Spinal cord (tissue), 10 donors: ENCODE results near the gene MYO7A. TPM values are rescaled to one million over a fixed set of nuclear protein-coding genes. Genes with fewer than 3 reads are reported as not detected.
"Not testable (repeated sequence)": the region's sequence is repeated elsewhere in the genome, so short reads cannot be mapped to it uniquely, and the experiment has no call there.

Source experiments
- DNase-seq, 6 donors: peaks; one replicate each; pipeline versions ENCODE4 v3.0.0 to v3.0.0-alpha.2; 2013 to 2015; ENCODE audit warnings: low spot score in 6 of 6, low read depth in 4 of 6
- H3K27ac ChIP-seq: one replicate; pipeline ENCODE4 v1.5.1; 2013; ENCODE audit warnings: low read depth, low read length, control low read depth
- H3K27me3 ChIP-seq: one replicate; pipeline ENCODE4 v1.6.1; 2013; ENCODE audit warnings: low read length; ENCODE audit not compliant: control insufficient read depth, insufficient read depth
- H3K36me3 ChIP-seq: one replicate; pipeline ENCODE4 v1.6.1; 2013; ENCODE audit warnings: low read length; ENCODE audit not compliant: control insufficient read depth, insufficient read depth
- H3K4me1 ChIP-seq: one replicate; pipeline ENCODE4 v1.6.1; 2013; ENCODE audit warnings: low read length; ENCODE audit not compliant: control insufficient read depth, insufficient read depth
- H3K4me3 ChIP-seq: one replicate; pipeline ENCODE4 v1.5.1; 2013; ENCODE audit warnings: low read depth, low read length, control low read depth
- H3K9me3 ChIP-seq: one replicate; pipeline ENCODE4 v1.6.1; 2013; ENCODE audit warnings: low read length; ENCODE audit not compliant: control insufficient read depth, insufficient read depth
- WGBS: methylation state at CpG from one replicate; pipeline ENCODE4 v1.1.5; 2013; ENCODE audit warnings: missing lambda C conversion rate; ENCODE audit not compliant: insufficient coverage; 5-methylcytosine and 5-hydroxymethylcytosine counted together
- polyA plus RNA-seq, 2 donors: library from polyadenylated mRNA; unstranded; fragments of 120-200 nt; gene quantifications; one replicate each; pipeline ENCODE4 v1.2.1, GENCODE V29; 2013; ENCODE audit not compliant: insufficient read length in 2 of 2
- total RNA-seq, 2 donors: library from RNA; depleted of rRNA in 1 of 2; stranded (reverse); fragments of 120-200 nt in 1 of 2; fragments of >200 nt in 1 of 2; gene quantifications; one replicate each; pipeline versions ENCODE4 v1.2.3 to v1.2.4, GENCODE V29; 2013 to 2014
- donor health status: healthy.

MYO7A gene
- total and polyA plus RNA-seq, 4 donors: 3.0 to 6.0 (median 4.2) TPM

DNA sequence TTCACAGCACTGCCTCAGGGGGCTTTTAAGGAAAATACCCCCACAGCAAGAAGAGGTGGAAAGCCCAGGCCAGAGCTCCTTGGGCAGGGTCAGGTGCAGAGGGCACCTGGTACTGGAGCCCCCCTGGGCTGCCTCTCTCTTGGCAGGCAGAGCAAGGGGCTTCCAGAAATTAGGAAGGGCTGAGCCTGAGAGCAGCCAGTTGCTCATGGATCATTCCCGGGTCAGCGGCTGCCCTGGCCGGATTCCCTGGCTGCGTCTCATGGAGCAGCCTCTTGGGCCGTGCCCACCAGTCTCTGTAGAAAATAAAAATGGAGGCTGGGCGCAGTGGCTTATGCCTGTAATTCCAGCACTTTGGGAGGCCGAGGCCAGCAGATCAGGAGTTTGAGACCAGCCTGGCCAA is 35.7 kb upstream of the MYO7A start:
- H3K27me3 ChIP-seq: no peaks in the 10 kb centered on the region
- 64% methylated on average over 5 of the region's 7 CpGs for WGBS
- peaks cover 65% of the 10 kb centered on the region for H3K4me1 ChIP-seq
- no peak overlapping the region for H3K4me3 ChIP-seq
- peaks cover 59% of the 10 kb centered on the region for H3K36me3 ChIP-seq
- no peaks in the 10 kb centered on the region for H3K9me3 ChIP-seq
- DNase-seq: peak in 1 of 6 donors; percentile 62
- peak overlapping the region; percentile 30 for H3K27ac ChIP-seq

DNA sequence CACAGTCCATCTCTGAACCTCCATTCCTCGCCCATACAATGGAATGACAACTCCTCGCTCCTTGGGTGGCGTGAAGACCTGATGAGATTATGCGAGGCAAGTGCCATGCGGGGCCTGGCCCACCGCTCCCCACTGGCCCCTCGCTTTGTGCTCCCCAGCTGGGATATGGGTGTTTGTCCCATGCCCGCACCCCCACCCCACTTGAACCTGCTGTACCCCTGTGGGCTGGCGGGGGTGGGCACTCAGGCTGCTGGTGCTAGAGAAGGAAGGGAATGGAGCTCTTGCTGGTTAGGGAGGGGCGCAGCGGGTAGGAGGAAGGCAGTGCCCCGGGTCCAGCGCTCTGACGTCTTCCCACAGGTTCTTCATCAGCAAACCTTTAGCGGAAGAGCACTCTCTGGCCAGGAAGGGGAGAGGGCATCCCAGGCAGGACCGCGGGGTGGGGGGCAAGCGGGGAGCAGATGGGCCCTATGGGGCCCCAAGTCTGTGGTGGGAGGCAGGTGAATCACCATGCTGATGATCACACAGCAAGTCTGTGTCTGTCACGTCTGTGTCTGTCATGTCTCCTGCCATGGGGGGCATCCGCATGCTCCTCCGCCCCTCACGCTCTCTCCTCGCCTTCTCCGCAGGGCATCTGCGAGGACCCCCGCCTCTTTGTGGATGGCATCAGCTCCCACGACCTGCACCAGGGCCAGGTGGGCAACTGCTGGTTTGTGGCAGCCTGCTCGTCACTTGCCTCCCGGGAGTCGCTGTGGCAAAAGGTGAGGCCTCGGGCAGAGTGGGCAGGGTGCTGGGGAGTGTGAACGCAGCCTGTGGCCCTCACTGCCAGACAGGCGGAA is 34.8 kb upstream of the MYO7A start:
- DNase-seq: no peak
- peaks cover 51% of the 10 kb centered on the region for H3K36me3 ChIP-seq
- H3K27me3 ChIP-seq: no peaks in the 10 kb centered on the region
- H3K4me1 ChIP-seq: peaks cover 57% of the 10 kb centered on the region
- 93% methylated on average over 31 of the region's 33 CpGs for WGBS
- no peak overlapping the region for H3K27ac ChIP-seq
- no peaks in the 10 kb centered on the region for H3K9me3 ChIP-seq
- H3K4me3 ChIP-seq: no peak overlapping the region

DNA sequence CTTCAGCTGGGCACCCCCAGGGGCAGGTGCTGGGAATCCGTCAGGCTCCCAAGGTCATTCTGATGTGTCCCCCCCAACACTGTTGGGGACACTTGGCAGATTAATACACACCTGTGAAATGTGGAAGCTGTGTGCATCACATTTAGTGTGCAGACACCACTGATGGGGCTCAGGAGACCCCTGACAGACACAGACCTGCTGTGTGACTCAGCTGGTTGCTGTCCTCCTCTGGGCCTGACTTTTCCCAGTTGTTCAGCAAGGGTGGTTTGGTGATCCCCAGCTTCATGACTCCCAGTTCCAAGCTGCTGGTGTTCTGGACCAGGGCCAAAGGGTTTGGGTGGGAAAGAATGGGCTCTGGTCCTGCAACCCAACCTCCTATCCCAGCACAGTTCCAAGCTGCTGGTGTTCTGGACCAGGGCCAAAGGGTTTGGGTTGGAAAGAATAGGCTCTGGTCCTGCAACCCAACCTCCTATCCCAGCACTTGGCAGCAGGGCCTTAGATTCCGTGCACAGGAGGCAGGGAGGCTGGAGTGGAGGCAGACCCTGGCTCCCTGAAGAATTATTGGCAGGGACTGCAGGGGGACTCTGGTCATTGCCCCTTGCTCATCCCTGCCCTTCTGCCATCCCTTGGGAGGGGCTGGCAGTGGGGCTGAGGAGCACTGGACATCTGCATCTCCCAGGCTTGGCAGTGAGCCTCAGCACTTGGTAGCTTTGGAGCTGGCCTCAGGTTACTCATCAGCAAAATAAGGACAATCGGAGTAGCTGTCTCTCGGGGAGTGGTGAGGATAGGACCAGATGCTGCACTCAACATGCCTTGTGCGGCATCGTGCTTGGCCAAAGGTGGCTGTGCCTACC is 33.8 kb upstream of the MYO7A start:
- Histone ChIP-seq H3K36me3 (peaks cover 49% of the 10 kb centered on the region), H3K4me3 (no peak overlapping the region), H3K9me3 (no peaks in the 10 kb centered on the region), H3K27ac (no peak overlapping the region), H3K27me3 (no peaks in the 10 kb centered on the region), H3K4me1 (peaks cover 49% of the 10 kb centered on the region)
- peak in 1 of 6 donors; percentile 28 for DNase-seq
- WGBS: 67% methylated on average over 2 of the region's 6 CpGs

DNA sequence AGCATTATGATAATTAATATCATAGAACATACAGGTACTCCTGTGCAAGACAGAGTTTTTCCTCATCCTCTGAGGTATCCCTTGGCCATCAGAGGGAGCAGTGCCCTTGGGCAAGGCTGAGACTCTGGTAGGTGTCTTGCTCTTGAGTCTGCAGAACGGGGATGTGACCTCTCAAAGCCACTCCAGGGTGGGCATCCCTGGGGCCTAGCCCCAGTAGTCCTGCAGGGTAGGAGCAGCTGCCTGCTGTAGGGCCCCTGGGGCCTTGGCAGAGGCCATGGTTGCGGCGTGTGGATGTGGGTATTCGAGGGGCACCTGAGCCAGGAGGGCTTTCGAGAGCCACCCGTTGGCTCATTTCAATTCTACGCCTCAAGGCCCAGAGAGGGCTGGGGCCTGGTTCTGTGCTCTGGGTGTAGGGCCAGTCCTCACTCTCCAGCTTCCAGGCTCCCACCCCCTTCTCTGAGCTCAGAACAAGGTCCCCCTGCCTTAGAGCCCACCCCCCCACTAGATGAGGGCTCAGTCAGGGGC is 33.1 kb upstream of the MYO7A start:
- Histone ChIP-seq H3K27me3 (no peaks in the 10 kb centered on the region), H3K36me3 (peaks cover 46% of the 10 kb centered on the region), H3K4me3 (no peak overlapping the region), H3K9me3 (no peaks in the 10 kb centered on the region), H3K4me1 (peaks cover 47% of the 10 kb centered on the region), H3K27ac (no peak overlapping the region)
- WGBS: 89% methylated on average over 7 of the region's 7 CpGs
- no peak for DNase-seq

DNA sequence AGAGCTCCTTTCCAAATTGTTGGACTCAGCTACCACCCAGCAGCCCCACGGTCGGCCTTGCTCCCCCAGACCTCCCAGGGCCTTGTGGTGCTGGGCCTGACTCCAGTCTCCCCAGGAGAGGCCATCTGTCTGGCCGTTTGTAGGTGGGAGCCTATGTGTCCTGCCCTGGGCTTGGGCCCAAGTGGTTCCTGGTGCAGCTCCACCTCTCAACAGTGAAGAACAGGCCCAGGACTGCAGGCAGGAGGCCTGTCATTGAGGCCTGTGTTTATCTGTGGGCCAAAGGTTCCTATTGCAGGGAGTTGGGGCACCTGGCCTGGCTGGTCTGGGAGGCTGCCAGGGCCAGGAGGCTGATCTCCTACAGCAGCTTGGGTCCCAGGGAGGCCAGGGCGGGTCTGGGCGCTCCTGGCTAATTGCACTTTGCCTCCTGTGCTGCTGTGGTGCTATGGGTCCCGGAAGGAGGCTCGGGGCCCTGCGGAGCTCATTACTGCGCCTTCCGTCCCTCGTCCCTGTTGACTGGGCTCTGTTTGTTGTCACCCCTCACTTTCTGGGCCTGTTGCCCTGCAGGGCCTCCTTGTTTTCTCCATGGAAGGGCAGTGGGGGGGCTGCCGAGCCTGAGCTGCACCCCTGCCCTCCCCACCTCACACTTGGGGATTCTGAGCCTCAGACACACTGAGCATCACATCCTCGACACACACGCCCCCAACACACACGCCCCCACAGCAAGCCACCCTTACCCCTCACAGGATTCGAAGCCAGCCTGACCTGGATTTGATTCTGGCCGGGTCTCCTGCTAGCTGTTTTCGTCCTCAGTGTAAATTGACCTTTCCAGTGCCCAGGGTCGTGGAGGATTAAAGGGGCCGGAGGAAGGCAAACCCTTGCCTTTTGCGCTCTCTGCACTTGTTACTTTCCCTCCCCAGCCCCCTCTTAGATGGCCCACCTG is 32.2 kb upstream of the MYO7A start:
- WGBS: 74% methylated on average over 21 of the region's 21 CpGs
- H3K27me3 ChIP-seq: no peaks in the 10 kb centered on the region

DNA sequence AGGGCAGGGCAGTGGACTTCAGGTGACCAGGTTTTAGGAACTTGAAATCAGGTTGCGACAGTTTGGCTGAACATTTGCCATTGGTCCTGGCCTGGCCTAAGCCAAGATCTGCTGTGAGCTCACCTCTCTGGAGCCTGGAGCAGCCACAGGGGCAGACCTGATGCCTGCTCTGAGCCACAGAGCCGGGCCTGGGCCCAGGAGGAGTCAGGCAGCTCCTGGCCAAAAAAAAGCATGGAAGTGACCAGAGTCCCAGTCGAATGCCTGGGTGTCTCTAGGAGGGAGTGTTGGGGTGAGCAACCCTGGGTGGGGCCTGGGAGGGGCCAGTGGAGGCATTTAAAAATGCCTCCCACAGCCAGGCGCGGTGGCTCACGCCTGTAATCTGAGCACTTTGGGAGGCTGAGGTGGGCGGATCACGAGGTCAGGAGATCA is 31.4 kb upstream of the MYO7A start:
- no peaks in the 10 kb centered on the region for H3K9me3 ChIP-seq
- no peaks in the 10 kb centered on the region for H3K27me3 ChIP-seq
- H3K36me3 ChIP-seq: peaks cover 49% of the 10 kb centered on the region
- H3K27ac ChIP-seq: no peak overlapping the region
- no peak for DNase-seq
- no peak overlapping the region for H3K4me3 ChIP-seq
- WGBS: 100% methylated on average over 5 of the region's 8 CpGs
- peaks cover 37% of the 10 kb centered on the region for H3K4me1 ChIP-seq

More for the DNA sequence above, 32.2 kb upstream of the MYO7A start:
- peaks cover 45% of the 10 kb centered on the region for H3K36me3 ChIP-seq
- no peak for DNase-seq
- H3K4me3 ChIP-seq: no peak overlapping the region
- H3K27ac ChIP-seq: no peak overlapping the region
- H3K4me1 ChIP-seq: peaks cover 45% of the 10 kb centered on the region
- no peaks in the 10 kb centered on the region for H3K9me3 ChIP-seq

DNA sequence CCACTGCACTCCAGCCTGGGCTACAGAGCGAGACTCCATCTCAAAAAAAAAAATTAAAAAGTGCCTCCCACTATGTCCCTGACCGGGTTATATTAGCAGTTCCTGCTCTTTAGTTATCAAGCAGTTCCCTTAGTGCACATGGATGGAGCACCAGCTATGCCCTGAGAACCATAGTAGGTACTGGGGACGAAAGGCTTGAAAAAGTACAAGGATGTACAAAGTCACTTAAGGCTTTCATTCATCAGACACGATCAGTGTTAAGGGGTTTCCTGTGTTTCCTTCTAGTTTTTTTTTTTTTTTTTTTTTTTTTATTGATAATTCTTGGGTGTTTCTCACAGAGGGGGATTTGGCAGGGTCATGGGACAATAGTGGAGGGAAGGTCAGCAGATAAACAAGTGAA is 30.9 kb upstream of the MYO7A start:
- Histone ChIP-seq H3K4me1 (peaks cover 31% of the 10 kb centered on the region), H3K36me3 (peaks cover 53% of the 10 kb centered on the region)
- H3K9me3 ChIP-seq, H3K27ac ChIP-seq, H3K27me3 ChIP-seq, DNase-seq, H3K4me3 ChIP-seq: not testable (repeated sequence)
- WGBS: 100% methylated on average over 2 of the region's 4 CpGs

DNA sequence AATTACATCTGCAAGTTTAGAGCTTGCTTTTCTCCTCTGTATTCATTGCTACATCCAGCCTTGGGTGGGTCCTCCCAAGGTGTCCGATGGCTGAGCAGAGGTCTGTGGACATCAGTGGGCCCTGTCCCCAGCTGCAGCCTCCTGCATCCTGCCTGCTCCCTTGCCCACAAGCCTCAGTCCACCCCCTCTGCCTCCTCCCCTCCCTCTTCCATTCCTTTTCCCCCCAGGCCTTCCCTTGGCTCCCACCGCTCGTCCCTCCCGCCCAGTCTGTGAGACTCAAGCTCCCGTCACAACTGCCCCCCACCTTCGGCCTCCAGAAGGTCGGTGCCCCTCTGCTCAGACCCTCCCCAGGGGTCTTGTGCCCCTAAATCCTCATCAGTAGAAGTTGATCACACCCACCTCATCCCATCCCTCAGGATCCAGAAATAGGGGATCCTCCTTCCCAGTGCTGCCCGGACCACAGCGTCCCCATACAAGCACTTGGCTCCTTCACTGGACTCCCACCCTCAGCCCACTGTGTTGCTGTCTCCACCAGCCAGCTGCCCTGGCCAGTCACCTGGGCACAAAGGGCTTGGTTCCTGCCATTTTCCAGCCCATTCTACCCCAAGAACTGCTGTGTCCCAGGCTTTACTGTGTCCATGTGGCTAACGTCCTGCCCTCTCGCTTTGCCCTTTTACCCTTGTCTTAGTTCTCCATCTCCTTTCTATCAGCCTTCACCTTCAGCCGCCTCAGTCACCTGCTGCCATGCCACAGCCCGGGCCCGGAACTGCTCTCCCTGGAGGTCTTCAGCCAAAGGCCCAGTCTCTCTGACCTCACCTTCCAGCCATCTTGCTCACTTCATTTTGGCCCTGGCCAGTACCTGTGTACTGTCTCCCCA is 27.6 kb upstream of the MYO7A start:
- Histone ChIP-seq H3K4me3 (no peak overlapping the region), H3K4me1 (peaks cover 13% of the 10 kb centered on the region), H3K27me3 (no peaks in the 10 kb centered on the region), H3K36me3 (peaks cover 56% of the 10 kb centered on the region), H3K9me3 (no peaks in the 10 kb centered on the region), H3K27ac (no peak overlapping the region)
- WGBS: 95% methylated on average over 14 of the region's 14 CpGs
- no peak for DNase-seq
